Measurements from ENCODE around the gene OTOA. TPM values are rescaled to one million over a fixed set of nuclear protein-coding genes. Genes with fewer than 3 reads are reported as not detected.
"Not testable (repeated sequence)": the region's sequence is repeated elsewhere in the genome, so short reads cannot be mapped to it uniquely, and the experiment has no call there.

The OTOA gene
- total RNA-seq, 1 donor from 2014 or later, result 0.64 TPM

DNA sequence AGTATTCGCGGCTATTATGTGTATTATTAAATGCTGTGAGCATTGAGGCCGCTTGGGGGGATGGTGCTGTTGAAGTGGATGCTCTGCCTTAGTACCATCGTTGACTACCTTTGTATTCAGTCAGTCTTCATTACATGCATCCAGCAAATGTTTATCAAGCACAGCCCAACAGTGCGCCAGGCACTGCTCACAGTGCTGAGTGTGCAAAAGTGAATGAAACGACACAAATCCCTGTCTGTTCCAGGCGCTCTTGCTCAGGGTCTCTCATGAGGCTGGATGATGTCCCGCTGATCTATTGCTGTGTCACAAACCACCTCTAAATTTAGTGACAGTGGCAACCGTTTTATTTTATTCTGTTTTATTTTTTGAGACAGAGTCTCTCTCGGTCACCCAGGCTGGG lies 53.8 kb downstream of the OTOA start:
- no peak for DNase-seq (ENCODE audit: low read depth)

DNA sequence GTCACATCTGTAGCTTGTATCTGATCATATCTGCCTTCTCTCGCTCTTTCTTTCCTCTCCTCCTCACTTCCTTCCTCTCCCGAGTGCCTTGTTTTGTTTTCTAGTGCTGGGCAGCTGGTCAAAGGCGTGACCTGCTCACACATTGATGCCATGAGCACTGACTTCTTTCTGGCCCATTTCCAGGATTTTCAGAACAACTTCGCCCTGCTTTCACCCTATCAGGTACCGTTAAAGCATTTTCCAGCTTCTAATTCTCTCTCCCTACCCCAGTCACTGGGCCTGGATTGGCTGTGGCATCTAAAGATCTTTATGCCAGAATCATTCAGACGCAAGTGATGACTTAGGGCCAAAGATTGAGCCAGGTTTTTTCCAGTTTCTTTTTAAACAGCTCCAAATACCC lies 55.5 kb downstream of the OTOA start:
- DNase-seq (ENCODE audit: low read depth), result peak; percentile 13

DNA sequence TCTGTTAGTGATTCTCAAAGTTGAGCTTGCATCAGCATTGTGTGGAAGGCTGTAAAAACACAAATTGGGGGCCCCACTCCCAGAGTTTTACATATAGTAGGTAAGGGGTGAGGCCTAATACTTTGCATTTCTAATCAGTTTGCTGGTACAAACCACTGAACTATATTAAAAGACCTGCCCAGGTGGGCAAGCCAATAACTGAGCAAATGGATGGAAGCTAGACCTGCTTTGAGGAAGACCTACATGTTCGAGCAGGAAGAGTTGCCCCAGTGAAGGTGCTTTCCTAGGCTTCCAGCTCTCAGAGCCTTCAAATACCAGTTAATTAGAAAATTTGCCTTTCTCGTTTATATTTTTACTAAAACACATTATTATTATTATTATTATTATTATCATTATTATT lies 56.8 kb downstream of the OTOA start:
- no peak for DNase-seq (ENCODE audit: low read depth)

- no peak for DNase-seq (ENCODE audit: low read depth)
Measured at GRCh38 chr16:21722771-21723455, 59.1 kb downstream of the OTOA start.

DNA sequence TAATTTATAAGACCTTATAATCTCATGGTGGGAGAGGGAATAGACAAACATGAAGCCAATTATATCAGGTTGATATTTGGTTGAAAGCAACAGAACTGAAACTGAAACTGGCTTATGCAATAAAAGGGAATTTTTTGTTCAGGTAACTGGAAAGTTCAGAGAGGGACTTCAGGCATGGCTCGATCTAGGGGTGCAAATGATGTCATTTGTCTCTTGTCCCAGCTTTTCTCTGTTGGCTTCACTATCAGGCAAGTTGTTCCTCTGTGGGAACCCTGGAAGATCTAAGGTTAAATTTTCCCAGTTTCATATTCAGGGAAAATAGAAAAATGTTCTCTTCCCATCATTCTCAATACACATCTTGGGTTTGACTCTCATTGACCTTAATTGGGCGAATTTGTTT lies 59.8 kb downstream of the OTOA start:
- DNase-seq (ENCODE audit: low read depth), result no peak

- DNase-seq (ENCODE audit: low read depth), result no peak
Measured at GRCh38 chr16:21727344-21727743, 63.6 kb downstream of the OTOA start.

- not testable (repeated sequence) for DNase-seq (ENCODE audit: low read depth)
Measured at GRCh38 chr16:21731233-21731632, 67.5 kb downstream of the OTOA start.

GRCh38 chr16:21740637-21741036 lies 76.9 kb downstream of the OTOA start:
- not testable (repeated sequence) for DNase-seq (ENCODE audit: low read depth)

GRCh38 chr16:21756192-21757079 lies 92.7 kb downstream of the OTOA start:
- DNase-seq (ENCODE audit: low read depth), result not testable (repeated sequence)

GRCh38 chr16:21757080-21757671 lies 93.4 kb downstream of the OTOA start:
- DNase-seq (ENCODE audit: low read depth), result not testable (repeated sequence)

DNA sequence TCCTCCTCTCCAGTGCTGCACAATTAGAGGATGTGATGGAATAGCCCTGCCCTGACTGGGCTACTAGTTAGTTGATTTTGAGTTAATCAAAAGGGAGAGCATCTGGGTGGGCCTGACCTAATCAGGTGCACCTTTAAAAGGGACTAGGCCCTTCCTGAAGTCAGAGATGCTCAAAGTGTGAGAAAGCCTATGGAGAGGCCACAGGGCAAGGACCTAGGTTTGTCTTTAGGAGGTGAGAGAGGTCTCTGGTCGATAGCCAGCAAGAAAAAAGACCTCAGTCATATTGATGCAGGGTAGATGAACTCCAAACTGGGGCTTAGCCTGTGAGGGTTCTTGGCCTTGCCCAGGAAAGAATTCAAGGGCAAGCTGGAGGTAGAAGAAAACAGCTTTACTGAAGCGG lies 104.5 kb downstream of the OTOA start:
- DNase-seq (ENCODE audit: low read depth), result not testable (repeated sequence)

DNA sequence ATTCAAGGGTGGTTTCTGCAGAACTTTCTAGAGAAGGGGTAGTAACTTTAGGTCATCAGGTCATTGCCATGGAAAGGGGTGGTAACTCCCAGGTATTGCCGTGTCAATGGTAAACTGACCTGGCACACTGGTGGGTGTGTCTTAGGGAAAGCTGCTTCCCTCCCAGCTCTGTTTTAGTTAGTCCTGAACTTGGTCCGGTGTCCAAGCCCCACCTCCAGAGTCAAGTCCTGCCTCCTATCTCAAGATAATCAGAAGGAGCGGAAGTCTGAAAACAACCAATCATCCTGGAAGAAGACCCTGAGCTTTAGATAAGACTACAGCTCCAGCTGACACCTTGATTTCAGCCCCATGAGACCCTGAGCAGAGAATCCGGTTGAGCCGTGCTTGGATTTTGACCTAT lies 105.0 kb downstream of the OTOA start:
- not testable (repeated sequence) for DNase-seq (ENCODE audit: low read depth)

GRCh38 chr16:21769284-21769683 lies 105.5 kb downstream of the OTOA start:
- peak; percentile 43 for DNase-seq (ENCODE audit: low read depth)

GRCh38 chr16:21770584-21770983 lies 106.8 kb downstream of the OTOA start:
- DNase-seq (ENCODE audit: low read depth), result not testable (repeated sequence)

GRCh38 chr16:21772547-21773206 lies 108.9 kb downstream of the OTOA start:
- peak; percentile 13 for DNase-seq (ENCODE audit: low read depth)

- not testable (repeated sequence) for DNase-seq (ENCODE audit: low read depth)
Measured at GRCh38 chr16:21773207-21773553, 109.4 kb downstream of the OTOA start.

DNA sequence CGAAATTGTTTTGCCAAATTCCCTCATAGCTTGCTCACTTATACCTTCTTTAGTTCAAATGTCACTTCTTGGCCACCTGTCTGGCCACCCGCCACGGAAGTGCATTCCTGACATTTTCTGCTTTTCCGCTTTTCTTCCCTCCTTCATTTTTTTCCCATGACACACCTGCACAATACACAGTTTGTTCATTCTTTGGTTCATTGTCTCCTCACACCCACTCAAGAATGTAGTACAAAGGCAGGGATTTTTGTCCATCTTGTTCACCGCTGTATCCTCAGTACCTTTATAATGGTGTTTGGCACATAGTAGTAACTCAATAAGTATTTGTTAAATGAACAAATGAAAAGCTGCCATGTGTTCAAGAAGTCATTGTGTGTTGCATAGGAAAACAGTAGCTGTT lies 116.8 kb downstream of the OTOA start:
- not testable (repeated sequence) for DNase-seq (ENCODE audit: low read depth)

- not testable (repeated sequence) for DNase-seq (ENCODE audit: low read depth)
Measured at GRCh38 chr16:21790506-21790905, 126.7 kb downstream of the OTOA start.

DNA sequence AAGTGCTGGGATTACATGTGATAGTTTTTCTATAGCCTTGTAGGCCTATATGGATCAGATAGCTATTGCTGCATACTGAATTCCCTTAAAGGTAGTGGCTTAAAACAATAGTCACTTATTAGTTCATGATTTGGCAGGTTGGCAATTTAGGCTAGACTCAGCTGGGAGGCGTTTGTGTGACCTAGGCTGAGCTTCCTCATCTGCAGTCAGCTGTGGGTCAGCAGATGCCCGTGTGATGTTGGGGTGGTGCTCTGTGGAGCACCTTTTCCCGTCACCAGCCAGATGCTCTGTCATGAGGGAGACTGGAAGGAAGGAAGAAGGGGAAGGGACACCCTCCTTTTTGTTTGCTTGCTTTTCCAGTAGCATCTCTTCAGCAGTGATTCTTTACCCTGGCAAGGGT lies 129.5 kb downstream of the OTOA start:
- not testable (repeated sequence) for DNase-seq (ENCODE audit: low read depth)

DNA sequence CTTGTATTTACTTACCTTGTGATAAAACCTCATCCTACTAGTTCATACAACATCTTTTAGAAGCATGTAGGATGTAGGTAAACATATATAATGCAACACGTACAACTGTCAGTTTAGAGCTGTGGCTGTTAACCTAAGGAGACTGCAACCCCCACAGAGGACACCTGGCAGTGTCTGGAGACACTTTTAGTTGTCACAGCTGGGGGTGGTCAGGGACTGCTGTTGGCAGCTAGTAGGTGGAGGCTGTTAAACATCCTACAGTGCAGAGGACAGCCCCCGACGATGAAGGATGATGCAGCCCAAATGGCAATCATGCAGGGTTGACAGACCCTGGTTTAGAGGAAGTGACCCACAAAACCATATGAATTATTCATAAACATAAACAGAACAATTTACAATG lies 134.8 kb downstream of the OTOA start:
- not testable (repeated sequence) for DNase-seq (ENCODE audit: low read depth)

DNA sequence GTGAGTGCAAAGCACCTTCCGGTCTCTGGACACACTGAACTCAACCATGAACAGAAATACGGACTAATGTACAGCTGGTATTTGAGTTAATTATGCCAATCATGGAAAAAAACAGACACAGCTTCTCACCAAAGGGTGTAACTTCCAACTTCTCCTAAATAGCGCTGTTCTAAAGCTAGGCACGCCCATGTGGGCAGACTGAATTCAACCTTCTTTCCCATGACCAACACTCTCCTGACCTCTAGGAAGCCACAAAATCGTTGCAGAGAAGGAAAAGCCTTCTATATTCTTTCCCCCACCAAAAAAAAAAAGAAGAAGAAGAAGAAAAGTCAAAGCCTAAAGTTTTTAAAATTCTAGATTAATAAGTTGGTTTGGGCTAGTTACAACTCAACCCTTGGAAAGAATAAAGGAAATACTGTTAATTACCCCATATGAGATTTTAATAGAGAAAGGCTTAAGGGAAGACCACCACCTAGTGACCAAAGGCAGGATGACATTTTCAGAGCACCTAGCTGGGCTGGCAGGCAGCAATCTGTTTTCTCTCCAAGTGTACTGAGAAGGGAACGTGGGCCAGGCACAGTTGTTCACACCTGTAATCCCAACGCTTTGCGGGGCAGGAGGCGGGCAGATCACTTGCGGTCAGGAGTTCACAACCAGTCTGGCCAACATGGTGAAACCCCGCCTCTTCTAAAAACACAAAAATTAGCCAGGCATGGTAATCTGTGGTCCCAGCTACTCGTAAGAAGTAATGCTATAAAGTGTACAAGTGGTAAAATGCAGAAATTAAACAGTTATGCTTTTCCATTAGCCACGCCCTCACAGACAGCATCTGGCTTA lies 138.0 kb downstream of the OTOA start:
- DNase-seq (ENCODE audit: low read depth), result peak; percentile 52
